Pancreas (tissue), 10 donors: ENCODE data around the gene RCAN1. TPM values are rescaled to one million over a fixed set of nuclear protein-coding genes. Genes with fewer than 3 reads are reported as not detected.
"Not testable (repeated sequence)": the region's sequence is repeated elsewhere in the genome, so short reads cannot be mapped to it uniquely, and the experiment has no call there.

ENCODE experiments used
- ATAC-seq, 4 donors: fragments of 200-7000 bp; cut with Tn5 transposase; one replicate each; pipeline versions ENCODE4 v1.8.0 to v1.9.1; 2020; ENCODE audit warnings: mild to moderate bottlenecking in 4 of 4, moderate library complexity in 4 of 4
- DNase-seq, 6 donors: peaks; one replicate each; pipeline ENCODE4 v3.0.0-alpha.2; 2020
- FAIRE-seq: peaks from 2 replicates; lab custom pipeline; 2012; peaks lifted over from hg19 to GRCh38; lab: Jason Lieb, UNC
- H3K27ac ChIP-seq, 4 donors: fragments of 200-600 bp; sonication (generic); 1 replicate in 3 of 4; 2 replicates in 1 of 4; pipeline versions ENCODE4 v1.5.0 to v1.8.0; 2020
- H3K27me3 ChIP-seq, 4 donors: fragments of 200-600 bp; one replicate each; pipeline ENCODE4 v1.8.0; 2021
- H3K36me3 ChIP-seq, 3 donors: fragments of 200-600 bp; sonication (generic) in 1 of 3; one replicate each; pipeline versions ENCODE4 v1.5.0 to v1.8.0; 2020 to 2021
- H3K4me1 ChIP-seq, 3 donors: fragments of 200-600 bp; one replicate each; pipeline ENCODE4 v1.8.0; 2021
- H3K4me3 ChIP-seq, 4 donors: fragments of 200-600 bp; sonication (generic) in 2 of 4; one replicate each; pipeline versions ENCODE4 v1.5.0 to v1.8.0; 2020 to 2021
- H3K9me3 ChIP-seq, 4 donors: fragments of 200-600 bp; one replicate each; pipeline ENCODE4 v1.8.0; 2021
- WGBS, 2 donors: extraction: QIAGEN DNeasy Blood & Tissue Kit; methylation state at CpG; one replicate each; pipeline ENCODE4 v1.1.7; 2013; 5-methylcytosine and 5-hydroxymethylcytosine counted together
- intact Hi-C, 3 donors: fragments of 100-400 bp; cut with DNase I; formaldehyde crosslinking; loops; one replicate each; pipeline versions ENCODE4 v1.11.1 to v1.14.2; 2022
- polyA plus RNA-seq, 2 donors: library from polyadenylated mRNA; stranded (reverse); fragments of 200-250 nt; gene quantifications; one replicate each; pipeline ENCODE4 v1.2.3, GENCODE V29; 2013
- total RNA-seq, 6 donors: library from RNA; stranded (reverse); fragmentation: NEBNext Ultra II Directional in 4 of 6; extraction: Animal tissue kit (Norgen Biotek cat#: 25700) in 4 of 6; gene quantifications; one replicate each; pipeline versions ENCODE4 v1.2.1 to v1.2.4, GENCODE V29; 2021 to 2023
- TF ChIP-seq, protein P1 (sequence below), 4 donors: fragments of 200-600 bp; sonication (generic) in 3 of 4; IDR thresholded peaks; one replicate each; pipeline versions ENCODE4 v1.5.0 to v1.8.0; 2021; ENCODE audit warnings: antibody characterized with exemption in 4 of 4
- donor health status: healthy with polysubstance abuse.
- donor health status: DM: no; HTN: no; CAD: no; lungs with moderate emphysema.
- donor health status: DM: no; HTN: no; CAD: no.
- donor health status: control.
- donor health status: control.
- donor health status: Bipolar disorder and iron deficiency.
- donor health status: DM: yes; HTN: yes; CAD: no.
- donor health status: DM: no; HTN: no; CAD: no.
- donor health status: DM: no; HTN: no; CAD: no.
- donor health status: DM: yes; HTN: yes; CAD: no.

The RCAN1 gene
- total and polyA plus RNA-seq, 8 donors: 9.5 to 19.7 (median 14.7) TPM

DNA sequence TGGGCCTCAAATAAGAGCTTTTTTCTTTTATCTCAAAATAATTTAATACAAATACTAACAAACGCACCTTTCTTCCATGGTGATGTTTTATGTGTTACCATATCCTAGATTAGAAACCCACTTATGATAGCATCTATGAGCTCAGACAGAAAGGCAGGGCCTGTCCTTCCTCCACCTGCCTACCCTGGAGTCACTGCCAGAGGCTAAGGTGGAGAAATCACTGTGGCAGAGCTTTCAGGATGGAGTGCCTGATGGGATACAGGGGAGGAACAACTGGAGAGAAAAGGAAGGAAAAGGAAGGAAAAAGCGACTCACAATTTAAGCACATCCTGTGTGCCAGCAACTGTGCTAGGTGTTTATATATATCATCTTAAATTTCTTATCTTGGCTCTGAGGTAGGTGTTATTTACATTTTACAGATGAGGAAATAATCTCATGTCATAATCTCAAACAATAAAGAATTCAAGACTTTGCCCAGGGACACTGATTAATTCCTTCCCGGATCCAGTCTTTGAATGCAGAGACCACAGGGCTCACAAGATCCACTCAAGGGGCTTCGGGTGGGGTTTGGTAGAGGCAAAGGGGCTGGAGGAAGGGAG is 45.4 kb downstream of the RCAN1 start:
- no peak for FAIRE-seq
- DNase-seq: no peak
- Histone ChIP-seq H3K9me3 (no peaks in the 10 kb centered on the region), H3K27ac (no peak overlapping the region), H3K4me3 (no peak overlapping the region), H3K4me1 (peaks cover 0 to 6% (median 0%) of the 10 kb centered on the region in 3 donors), H3K36me3 (no peaks in the 10 kb centered on the region), H3K27me3 (no peaks in the 10 kb centered on the region)
- WGBS, 2 donors: 75 to 81% methylated on average over 4 of the region's 4 CpGs
- peak in 1 of 4 donors; percentile 21 for ATAC-seq
- TF ChIP-seq, protein P1, sequence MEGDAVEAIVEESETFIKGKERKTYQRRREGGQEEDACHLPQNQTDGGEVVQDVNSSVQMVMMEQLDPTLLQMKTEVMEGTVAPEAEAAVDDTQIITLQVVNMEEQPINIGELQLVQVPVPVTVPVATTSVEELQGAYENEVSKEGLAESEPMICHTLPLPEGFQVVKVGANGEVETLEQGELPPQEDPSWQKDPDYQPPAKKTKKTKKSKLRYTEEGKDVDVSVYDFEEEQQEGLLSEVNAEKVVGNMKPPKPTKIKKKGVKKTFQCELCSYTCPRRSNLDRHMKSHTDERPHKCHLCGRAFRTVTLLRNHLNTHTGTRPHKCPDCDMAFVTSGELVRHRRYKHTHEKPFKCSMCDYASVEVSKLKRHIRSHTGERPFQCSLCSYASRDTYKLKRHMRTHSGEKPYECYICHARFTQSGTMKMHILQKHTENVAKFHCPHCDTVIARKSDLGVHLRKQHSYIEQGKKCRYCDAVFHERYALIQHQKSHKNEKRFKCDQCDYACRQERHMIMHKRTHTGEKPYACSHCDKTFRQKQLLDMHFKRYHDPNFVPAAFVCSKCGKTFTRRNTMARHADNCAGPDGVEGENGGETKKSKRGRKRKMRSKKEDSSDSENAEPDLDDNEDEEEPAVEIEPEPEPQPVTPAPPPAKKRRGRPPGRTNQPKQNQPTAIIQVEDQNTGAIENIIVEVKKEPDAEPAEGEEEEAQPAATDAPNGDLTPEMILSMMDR (IDR thresholded peaks at IDR 0.05): no peak
- intact Hi-C loops: no loop called here

DNA sequence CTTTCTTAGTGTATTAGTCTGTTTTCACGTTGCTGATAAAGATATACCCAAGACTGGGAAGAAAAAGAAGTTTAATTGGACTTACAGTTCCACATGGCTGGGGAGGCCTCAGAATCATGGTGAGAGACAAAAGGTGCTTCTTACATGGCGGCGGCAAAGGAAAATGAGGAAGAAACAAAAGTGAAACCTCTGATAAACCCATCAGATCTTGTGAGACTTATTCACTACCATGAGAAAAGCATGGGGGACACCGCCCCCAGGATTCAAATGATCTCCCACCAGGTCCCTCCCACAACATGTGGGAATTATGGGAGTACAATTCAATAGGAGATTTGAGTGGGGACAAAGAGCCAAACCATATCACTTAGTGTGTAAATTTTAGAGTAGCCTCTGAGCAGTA is 46.1 kb downstream of the RCAN1 start:
- not testable (repeated sequence) for DNase-seq

DNA sequence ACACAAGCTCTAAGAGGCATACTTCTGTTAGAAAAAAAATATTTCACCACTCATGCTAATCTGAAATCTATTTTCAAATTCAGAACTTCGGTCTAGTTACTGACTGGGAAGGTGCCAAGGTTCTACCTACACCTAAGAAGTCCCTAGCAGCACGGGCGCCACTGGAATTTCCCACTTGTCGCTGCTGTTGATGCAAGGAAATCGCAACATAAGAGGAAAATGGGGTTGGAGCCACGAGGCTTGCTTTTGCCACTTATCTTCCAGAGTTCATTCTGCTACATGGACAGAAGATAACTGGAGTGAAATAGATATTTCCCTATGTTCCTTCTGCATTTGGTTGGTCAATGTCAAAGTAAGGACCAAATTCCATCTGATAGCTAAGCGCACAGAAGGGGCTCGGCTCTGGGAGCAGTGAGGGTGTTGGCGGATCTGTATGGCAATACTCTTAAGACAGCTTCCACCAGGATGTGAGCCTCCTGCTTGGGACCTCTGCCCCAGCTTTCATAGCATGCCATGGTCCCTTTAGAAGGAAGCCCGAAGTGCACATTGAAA is 47.2 kb downstream of the RCAN1 start:
- no peaks in the 10 kb centered on the region for H3K9me3 ChIP-seq
- intact Hi-C loops: no loop called here

More for the DNA sequence above, 46.1 kb downstream of the RCAN1 start:
- ATAC-seq, H3K27ac ChIP-seq, H3K27me3 ChIP-seq, H3K4me3 ChIP-seq, H3K36me3 ChIP-seq, intact Hi-C loops, FAIRE-seq, H3K4me1 ChIP-seq, H3K9me3 ChIP-seq: not testable (repeated sequence)
- 96 to 97% methylated on average over 4 of the region's 4 CpGs for WGBS, 2 donors

DNA sequence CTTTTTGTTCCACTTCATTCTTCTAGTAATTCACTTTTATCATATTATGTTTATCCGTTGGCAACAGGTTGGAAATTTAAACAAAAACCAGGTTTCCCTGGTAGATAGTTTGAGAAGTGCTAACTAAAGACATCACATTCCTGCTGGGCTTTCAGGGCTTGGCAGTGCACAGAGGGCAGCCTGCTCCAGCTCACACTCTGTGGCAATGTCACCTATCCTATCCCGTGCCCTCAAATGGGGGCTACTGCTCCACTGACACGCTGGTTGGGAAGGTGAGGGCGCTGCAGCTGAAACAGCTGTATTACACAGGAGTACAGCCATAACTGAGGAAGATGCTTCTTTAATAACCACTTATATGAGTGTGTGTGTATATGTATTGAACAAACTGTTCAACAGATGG is 49.7 kb downstream of the RCAN1 start:
- intact Hi-C loops: no loop called here
- H3K4me1 ChIP-seq: peaks cover 0 to 6% (median 0%) of the 10 kb centered on the region in 3 donors

More for the DNA sequence above, 47.2 kb downstream of the RCAN1 start:
- no peak for DNase-seq
- H3K4me3 ChIP-seq: no peak overlapping the region
- TF ChIP-seq, protein P1 (IDR thresholded peaks at IDR 0.05): no peak
- H3K36me3 ChIP-seq: no peaks in the 10 kb centered on the region
- no peaks in the 10 kb centered on the region for H3K27me3 ChIP-seq
- no peak for ATAC-seq
- WGBS, 2 donors: 93 to 94% methylated on average over 10 of the region's 10 CpGs
- H3K4me1 ChIP-seq: peaks cover 0 to 6% (median 0%) of the 10 kb centered on the region in 3 donors
- FAIRE-seq: no peak
- H3K27ac ChIP-seq: no peak overlapping the region

DNA sequence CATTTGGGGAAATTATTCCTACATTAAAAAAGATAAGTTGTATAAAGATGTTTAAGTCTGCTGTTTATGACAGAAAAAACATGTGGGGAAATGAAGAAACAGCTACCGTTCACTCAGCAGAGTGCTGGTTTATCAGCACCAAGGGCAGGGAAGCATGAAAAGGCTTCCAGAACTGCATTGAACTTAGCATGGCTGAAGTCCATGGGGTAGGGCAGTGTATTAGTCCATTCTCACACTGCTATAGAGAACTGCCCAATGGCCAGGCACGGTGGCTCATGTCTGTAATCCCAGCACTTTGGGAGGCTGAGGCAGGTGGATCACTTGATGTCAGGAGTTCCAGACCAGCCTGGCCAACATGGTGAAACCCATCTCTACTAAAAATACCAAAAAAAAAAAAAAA is 51.5 kb downstream of the RCAN1 start:
- DNase-seq, FAIRE-seq, H3K4me3 ChIP-seq, ATAC-seq, intact Hi-C loops, H3K27me3 ChIP-seq, H3K36me3 ChIP-seq, H3K9me3 ChIP-seq, H3K4me1 ChIP-seq, H3K27ac ChIP-seq: not testable (repeated sequence)
- WGBS, 2 donors: 95 to 96% methylated on average over 2 of the region's 2 CpGs

More for the DNA sequence above, 49.7 kb downstream of the RCAN1 start:
- Histone ChIP-seq H3K27me3 (no peaks in the 10 kb centered on the region), H3K27ac (no peak overlapping the region), H3K36me3 (no peaks in the 10 kb centered on the region), H3K9me3 (no peaks in the 10 kb centered on the region), H3K4me3 (no peak overlapping the region)
- ATAC-seq (no peak), DNase-seq (no peak), FAIRE-seq (no peak)
- TF ChIP-seq, protein P1 (IDR thresholded peaks at IDR 0.05): no peak
- 68 to 78% methylated on average over 4 of the region's 4 CpGs for WGBS, 2 donors

DNA sequence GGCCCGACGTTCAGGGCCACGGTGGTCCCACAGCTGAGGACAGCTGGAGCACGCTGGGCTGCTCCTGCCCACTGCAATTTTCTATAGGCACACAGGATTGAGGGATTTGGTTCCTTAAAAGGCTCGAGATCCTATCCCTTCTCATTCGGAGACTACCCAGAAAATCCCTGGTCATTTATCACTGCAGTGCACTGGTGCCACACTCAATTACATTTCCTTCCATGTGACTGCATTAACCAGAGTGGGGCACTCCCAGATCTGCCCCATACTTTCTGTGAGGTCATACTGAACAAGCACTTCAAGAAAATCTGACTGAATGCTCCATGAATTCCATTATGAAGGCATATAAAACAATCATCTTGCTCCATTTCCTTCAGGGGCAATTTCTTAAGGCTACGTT is 53.1 kb downstream of the RCAN1 start:
- DNase-seq: no peak
- no peak overlapping the region for H3K4me3 ChIP-seq
- H3K9me3 ChIP-seq: no peaks in the 10 kb centered on the region
- ATAC-seq: no peak
- H3K36me3 ChIP-seq: no peaks in the 10 kb centered on the region
- WGBS, 2 donors: 89 to 91% methylated on average over 7 of the region's 7 CpGs
- no peak overlapping the region for H3K27ac ChIP-seq
- TF ChIP-seq, protein P1 (IDR thresholded peaks at IDR 0.05): no peak
- H3K4me1 ChIP-seq: no peaks in the 10 kb centered on the region
- intact Hi-C loops: no loop called here
- H3K27me3 ChIP-seq: no peaks in the 10 kb centered on the region
- FAIRE-seq: no peak
